GM19395 (cell line): Measurements from ENCODE around the gene CDH3.

Source experiments
- ATAC-seq: cut with Tn5 transposase; IDR thresholded peaks from one replicate; pipeline ENCODE4 v1.9.1; 2021; ENCODE audit warnings: mild to moderate bottlenecking, moderate library complexity; ENCODE audit not compliant: unreplicated experiment

Gene CDH3

GRCh38 chr16:68644715-68645493 is at the start of gene CDH3:
TSS of gene CDH3 (plus strand) at chr16:68645310. CDS start at chr16:68645380, 70 bp downstream.
- no peak for ATAC-seq

- ATAC-seq = no peak
These were observed 48.8 kb upstream of the CDH3 start for GRCh38 chr16:68596266-68596665.

- no peak for ATAC-seq
These were observed 45.5 kb upstream of the CDH3 start for GRCh38 chr16:68599586-68599985.

GRCh38 chr16:68605746-68606145 is 39.4 kb upstream of the CDH3 start:
- no peak for ATAC-seq

GRCh38 chr16:68607443-68607842 is 37.7 kb upstream of the CDH3 start:
- ATAC-seq = no peak

GRCh38 chr16:68608330-68608729 is 36.8 kb upstream of the CDH3 start:
- no peak for ATAC-seq

GRCh38 chr16:68612996-68613395 is 32.1 kb upstream of the CDH3 start:
- ATAC-seq = no peak

- ATAC-seq = no peak
These were observed 27.4 kb upstream of the CDH3 start for GRCh38 chr16:68617734-68618133.

- no peak for ATAC-seq
These were observed 18.6 kb upstream of the CDH3 start for GRCh38 chr16:68626557-68626956.

GRCh38 chr16:68627951-68628425 is 17.1 kb upstream of the CDH3 start:
- ATAC-seq = no peak

- no peak for ATAC-seq
These were observed 15.7 kb upstream of the CDH3 start for GRCh38 chr16:68629351-68629910.

GRCh38 chr16:68636064-68636560 is 9.0 kb upstream of the CDH3 start:
- no peak for ATAC-seq

- no peak for ATAC-seq
These were observed 8.3 kb upstream of the CDH3 start for GRCh38 chr16:68636818-68637217.

GRCh38 chr16:68640972-68641371 is 4.1 kb upstream of the CDH3 start:
- ATAC-seq = no peak

GRCh38 chr16:68642047-68642435 is 3.1 kb upstream of the CDH3 start:
- no peak for ATAC-seq

GRCh38 chr16:68642436-68643101 is 2.5 kb upstream of the CDH3 start:
- ATAC-seq = no peak

- no peak for ATAC-seq
These were observed 1.9 kb upstream of the CDH3 start for GRCh38 chr16:68643227-68643626.

- ATAC-seq = no peak
These were observed 1.3 kb upstream of the CDH3 start for GRCh38 chr16:68643847-68644246.

GRCh38 chr16:68644296-68644695 is 814 bp upstream of the CDH3 start:
- no peak for ATAC-seq

GRCh38 chr16:68645494-68646388 is 631 bp downstream of the CDH3 start:
- ATAC-seq = no peak
